SU-DHL-6 (cell line): ENCODE measurements around the gene ATL2.

Experiments used
- EZH2phosphoT487 ChIP-seq: fragments of 200-600 bp; sonication (generic), shearing (Covaris generic); conservative IDR thresholded peaks from 2 replicates; pipeline ENCODE4 v1.6.1; 2018; ENCODE audit warnings: mild to moderate bottlenecking, antibody characterized with exemption, low read length, moderate library complexity, mixed read lengths
- TF ChIP-seq, protein P1 (sequence below): fragments of 200-600 bp; sonication (generic); IDR thresholded peaks from one replicate; pipeline ENCODE4 v1.5.1; 2017; ENCODE audit warnings: antibody characterized with exemption, mild to moderate bottlenecking, low read length, moderate library complexity; ENCODE audit not compliant: insufficient read depth, poor library complexity, severe bottlenecking

- TF ChIP-seq, protein P1, sequence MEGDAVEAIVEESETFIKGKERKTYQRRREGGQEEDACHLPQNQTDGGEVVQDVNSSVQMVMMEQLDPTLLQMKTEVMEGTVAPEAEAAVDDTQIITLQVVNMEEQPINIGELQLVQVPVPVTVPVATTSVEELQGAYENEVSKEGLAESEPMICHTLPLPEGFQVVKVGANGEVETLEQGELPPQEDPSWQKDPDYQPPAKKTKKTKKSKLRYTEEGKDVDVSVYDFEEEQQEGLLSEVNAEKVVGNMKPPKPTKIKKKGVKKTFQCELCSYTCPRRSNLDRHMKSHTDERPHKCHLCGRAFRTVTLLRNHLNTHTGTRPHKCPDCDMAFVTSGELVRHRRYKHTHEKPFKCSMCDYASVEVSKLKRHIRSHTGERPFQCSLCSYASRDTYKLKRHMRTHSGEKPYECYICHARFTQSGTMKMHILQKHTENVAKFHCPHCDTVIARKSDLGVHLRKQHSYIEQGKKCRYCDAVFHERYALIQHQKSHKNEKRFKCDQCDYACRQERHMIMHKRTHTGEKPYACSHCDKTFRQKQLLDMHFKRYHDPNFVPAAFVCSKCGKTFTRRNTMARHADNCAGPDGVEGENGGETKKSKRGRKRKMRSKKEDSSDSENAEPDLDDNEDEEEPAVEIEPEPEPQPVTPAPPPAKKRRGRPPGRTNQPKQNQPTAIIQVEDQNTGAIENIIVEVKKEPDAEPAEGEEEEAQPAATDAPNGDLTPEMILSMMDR: no peak
- TF ChIP-seq EZH2phosphoT487: no peak
These were observed 109.7 kb downstream of the ATL2 start for GRCh38 chr2:38267270-38267925.
